Endodermal cell (in vitro differentiated cells): ENCODE measurements around the gene WDR37. TPM values are rescaled to one million over a fixed set of nuclear protein-coding genes. Genes with fewer than 3 reads are reported as not detected.

Experiments used
- DNase-seq: peaks from one replicate; pipeline ENCODE4 v3.0.0-alpha.2; 2017
- H3K27ac ChIP-seq: 2 replicates; pipeline ENCODE4 v1.5.1; 2013; ENCODE audit warnings: mild to moderate bottlenecking, low read depth, low read length, moderate library complexity
- H3K27me3 ChIP-seq: 2 replicates; pipeline ENCODE4 v1.6.1; 2013; ENCODE audit warnings: mild to moderate bottlenecking, low read length, moderate library complexity; ENCODE audit not compliant: insufficient read depth, control insufficient read depth, poor library complexity, severe bottlenecking
- H3K36me3 ChIP-seq: 2 replicates; pipeline ENCODE4 v1.7.0; 2013; ENCODE audit warnings: mild to moderate bottlenecking, low read length, moderate library complexity; ENCODE audit not compliant: control insufficient read depth, insufficient read depth
- H3K4me1 ChIP-seq: one replicate; pipeline ENCODE4 v1.7.0; 2013; ENCODE audit warnings: low read length; ENCODE audit not compliant: control insufficient read depth, insufficient read depth
- H3K4me3 ChIP-seq: 2 replicates; pipeline ENCODE4 v1.5.1; 2013; ENCODE audit warnings: mild to moderate bottlenecking, low read length, moderate library complexity
- H3K9ac ChIP-seq: 2 replicates; pipeline ENCODE4 v1.6.1; 2013; ENCODE audit warnings: mild to moderate bottlenecking, low read length, moderate library complexity; ENCODE audit not compliant: poor library complexity, severe bottlenecking; ENCODE audit errors: extremely low read depth
- H3K9me3 ChIP-seq: 2 replicates; pipeline ENCODE4 v1.6.1; 2013; ENCODE audit warnings: mild to moderate bottlenecking, low read length, moderate library complexity; ENCODE audit not compliant: control insufficient read depth
- H3K27ac Mint-ChIP-seq: 2 replicates; pipeline ENCODE4 v1.8.0; 2020; ENCODE audit warnings: mixed read lengths
- H3K27me3 Mint-ChIP-seq: 2 replicates; pipeline ENCODE4 v1.8.0; 2021; ENCODE audit warnings: mild to moderate bottlenecking, mixed read lengths; ENCODE audit not compliant: insufficient read depth
- H3K36me3 Mint-ChIP-seq: 2 replicates; pipeline ENCODE4 v1.8.0; 2020; ENCODE audit warnings: low read depth, mixed read lengths
- H3K4me1 Mint-ChIP-seq: 2 replicates; pipeline ENCODE4 v1.8.0; 2020; ENCODE audit warnings: mixed read lengths
- H3K4me3 Mint-ChIP-seq: 2 replicates; pipeline ENCODE4 v1.8.0; 2020; ENCODE audit warnings: mild to moderate bottlenecking, moderate library complexity, mixed read lengths
- H3K9me3 Mint-ChIP-seq: 2 replicates; pipeline ENCODE4 v1.8.0; 2020; ENCODE audit warnings: mild to moderate bottlenecking, mixed read lengths
- CTCF ChIP-seq: fragments of 200-600 bp; sonication (generic); conservative IDR thresholded peaks from 2 replicates; pipeline ENCODE4 v1.5.0; 2021; ENCODE audit warnings: antibody characterized with exemption, mild to moderate bottlenecking
- WGBS, 2 experiments: methylation state at CpG; one replicate each; pipeline versions ENCODE4 v1.1.5 to v1.1.7; 2013; ENCODE audit warnings: missing lambda C conversion rate in 2 of 2, mixed read lengths in 1 of 2; ENCODE audit not compliant: insufficient coverage in 1 of 2, insufficient read length in 1 of 2; 5-methylcytosine and 5-hydroxymethylcytosine counted together
- total RNA-seq, 2 donors: library from RNA; stranded (reverse); fragmentation: NEBNext Ultra II Directional in 1 of 2; extraction: Animal tissue kit (Norgen Biotek cat#: 25700) in 1 of 2; gene quantifications; 2 replicates in 1 of 2; 3 replicates in 1 of 2; pipeline ENCODE4 v1.2.1, GENCODE V29; 2021

WDR37 gene
- total RNA-seq, 2 donors from 2014 or later = 10.7 TPM

GRCh38 chr10:1068380-1069361, 12.5 kb downstream of the WDR37 start:
- no peaks in the 10 kb centered on the region for H3K9me3 Mint-ChIP-seq
- Histone ChIP-seq H3K27me3 (no peaks in the 10 kb centered on the region), H3K36me3 (peaks cover 13% of the 10 kb centered on the region), H3K4me1 (no peaks in the 10 kb centered on the region), H3K4me3 (no peak overlapping the region), H3K27ac (no peak overlapping the region), H3K9me3 (no peaks in the 10 kb centered on the region), H3K9ac (no peak overlapping the region)
- peaks cover 12% of the 10 kb centered on the region for H3K36me3 Mint-ChIP-seq
- no peaks in the 10 kb centered on the region for H3K4me1 Mint-ChIP-seq
- no peak overlapping the region for H3K27ac Mint-ChIP-seq
- no peaks in the 10 kb centered on the region for H3K27me3 Mint-ChIP-seq
- no peak overlapping the region for H3K4me3 Mint-ChIP-seq
- no peak for TF ChIP-seq CTCF
- 90 to 95% methylated on average over 8 to 9 of the region's 10 CpGs for WGBS, 2 experiments
- DNase-seq = no peak

GRCh38 chr10:1070919-1071318, 14.7 kb downstream of the WDR37 start:
- no peak overlapping the region for H3K9ac ChIP-seq
- DNase-seq = peak; percentile 72
- peaks cover 21% of the 10 kb centered on the region for H3K36me3 ChIP-seq
- H3K27ac ChIP-seq = no peak overlapping the region
- H3K4me1 ChIP-seq = no peaks in the 10 kb centered on the region
- Mint-ChIP-seq H3K36me3 (peaks cover 15% of the 10 kb centered on the region), H3K4me3 (no peak overlapping the region), H3K27me3 (no peaks in the 10 kb centered on the region), H3K9me3 (no peaks in the 10 kb centered on the region), H3K27ac (peak overlapping the region; percentile 26), H3K4me1 (no peaks in the 10 kb centered on the region)
- H3K27me3 ChIP-seq = no peaks in the 10 kb centered on the region
- no peak overlapping the region for H3K4me3 ChIP-seq
- TF ChIP-seq CTCF = no peak
- WGBS, 2 experiments = 77 to 89% methylated on average over 4 to 7 of the region's 7 CpGs
- H3K9me3 ChIP-seq = no peaks in the 10 kb centered on the region

GRCh38 chr10:1074052-1074747, 18.0 kb downstream of the WDR37 start:
- peak; percentile 44 for TF ChIP-seq CTCF
- no peak overlapping the region for H3K4me3 ChIP-seq
- no peaks in the 10 kb centered on the region for H3K9me3 ChIP-seq
- H3K27me3 ChIP-seq = no peaks in the 10 kb centered on the region
- Mint-ChIP-seq H3K36me3 (peaks cover 32% of the 10 kb centered on the region), H3K9me3 (no peaks in the 10 kb centered on the region), H3K27ac (no peak overlapping the region), H3K4me3 (no peak overlapping the region), H3K27me3 (no peaks in the 10 kb centered on the region), H3K4me1 (no peaks in the 10 kb centered on the region)
- H3K36me3 ChIP-seq = peaks cover 42% of the 10 kb centered on the region
- peak; percentile 58 for DNase-seq
- H3K4me1 ChIP-seq = no peaks in the 10 kb centered on the region
- no peak overlapping the region for H3K9ac ChIP-seq
- H3K27ac ChIP-seq = no peak overlapping the region
- 92 to 97% methylated on average over 15 to 24 of the region's 24 CpGs for WGBS, 2 experiments
